GM18505 (cell line): ENCODE measurements around the gene NAALADL2.
"Not testable (repeated sequence)": the region's sequence is repeated elsewhere in the genome, so short reads cannot be mapped to it uniquely, and the experiment has no call there.

ENCODE experiments used
- ATAC-seq: cut with Tn5 transposase; IDR thresholded peaks from one replicate; pipeline ENCODE4 v1.9.1; 2021; ENCODE audit not compliant: unreplicated experiment
- POLR2A ChIP-seq: IDR thresholded peaks from 4 replicates; pipeline ENCODE4 v1.6.1; 2011; ENCODE audit warnings: borderline replicate concordance; ENCODE audit not compliant: insufficient read depth, insufficient read length; ENCODE audit errors: extremely low read depth

The NAALADL2 gene

DNA sequence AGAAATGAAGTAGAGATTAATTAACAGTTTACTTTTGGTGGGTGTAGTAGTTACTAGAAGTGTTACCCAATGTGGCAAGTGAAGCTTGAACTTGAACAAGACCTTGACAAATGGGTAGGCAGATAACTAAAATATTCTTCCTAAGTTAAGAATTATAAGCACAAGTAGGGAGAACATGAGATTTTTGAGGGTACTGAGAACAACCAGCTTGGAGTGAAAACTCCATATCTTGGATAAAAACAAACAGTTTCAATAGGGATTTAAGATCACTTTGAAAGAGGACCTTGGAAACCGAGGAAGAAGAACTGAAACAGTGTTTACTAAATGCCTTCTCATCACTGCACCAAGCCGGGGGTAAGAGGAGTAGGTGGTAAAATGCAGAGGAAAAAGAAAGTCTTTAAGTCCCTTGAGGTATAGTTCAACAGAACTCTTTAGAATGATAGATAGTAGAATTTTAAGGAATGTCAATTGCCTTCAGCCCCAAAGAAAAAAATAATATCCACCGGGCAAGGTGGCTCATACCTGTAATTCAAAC is 496.7 kb downstream of the NAALADL2 start:
- no peak for TF ChIP-seq POLR2A
- peak; percentile 52 for ATAC-seq

DNA sequence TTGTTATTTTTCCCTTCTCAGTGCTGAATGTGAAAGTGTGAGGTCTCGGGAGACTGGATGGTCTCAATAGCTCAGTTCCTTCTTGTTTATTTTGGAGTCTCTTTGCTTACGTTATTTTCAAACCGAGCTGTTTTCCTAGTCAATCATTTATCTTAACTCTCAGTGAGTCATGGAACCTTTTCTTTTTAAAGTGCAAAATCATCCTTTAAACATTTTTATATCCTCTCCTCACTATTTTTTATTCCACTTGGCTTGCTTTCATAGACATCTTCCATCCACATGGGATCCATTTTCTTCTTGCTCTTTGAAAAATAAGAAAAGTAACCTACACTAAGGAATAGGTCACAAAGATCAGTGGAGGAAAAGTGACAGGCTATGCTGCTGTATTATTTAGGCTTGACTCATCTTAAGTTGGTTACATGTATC is 497.8 kb downstream of the NAALADL2 start:
- no peak for ATAC-seq
- TF ChIP-seq POLR2A = no peak

DNA sequence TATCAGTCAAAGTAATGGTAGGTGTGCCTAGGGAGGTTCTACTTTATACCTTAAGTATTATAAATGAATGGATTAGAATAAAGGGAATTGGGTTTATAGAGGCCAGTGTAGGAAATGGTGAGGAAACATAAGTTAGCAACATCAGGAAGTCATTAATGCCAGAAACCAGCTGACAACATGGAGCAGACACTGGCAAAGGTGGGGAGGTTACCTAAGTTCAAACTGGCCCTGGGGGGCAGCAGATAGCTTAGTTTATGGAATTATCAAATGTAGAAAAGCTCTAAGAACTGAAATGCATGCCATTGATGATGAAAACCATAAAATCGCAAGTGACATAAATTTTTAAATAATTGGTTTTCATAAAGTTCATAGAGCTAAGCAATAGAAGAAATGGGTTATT is 498.6 kb downstream of the NAALADL2 start:
- TF ChIP-seq POLR2A = no peak
- no peak for ATAC-seq

DNA sequence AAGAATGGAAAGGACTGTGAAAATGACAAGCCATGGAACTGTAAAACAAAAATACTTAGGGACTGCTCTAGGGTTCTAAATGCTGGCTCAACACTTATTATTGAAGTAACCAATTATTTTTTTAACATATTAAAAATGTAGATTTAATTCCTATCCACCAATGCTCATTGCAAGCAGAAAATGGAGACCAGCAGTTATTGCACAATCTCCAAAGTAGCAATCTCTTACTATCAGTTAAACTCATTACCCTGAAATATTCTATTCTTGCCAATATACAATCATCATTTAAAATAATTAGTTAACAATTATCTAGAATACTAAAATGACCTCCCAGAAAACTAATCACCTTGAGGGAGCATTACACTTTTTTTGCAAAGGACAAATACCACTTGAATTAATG is 499.8 kb downstream of the NAALADL2 start:
- no peak for TF ChIP-seq POLR2A
- no peak for ATAC-seq

DNA sequence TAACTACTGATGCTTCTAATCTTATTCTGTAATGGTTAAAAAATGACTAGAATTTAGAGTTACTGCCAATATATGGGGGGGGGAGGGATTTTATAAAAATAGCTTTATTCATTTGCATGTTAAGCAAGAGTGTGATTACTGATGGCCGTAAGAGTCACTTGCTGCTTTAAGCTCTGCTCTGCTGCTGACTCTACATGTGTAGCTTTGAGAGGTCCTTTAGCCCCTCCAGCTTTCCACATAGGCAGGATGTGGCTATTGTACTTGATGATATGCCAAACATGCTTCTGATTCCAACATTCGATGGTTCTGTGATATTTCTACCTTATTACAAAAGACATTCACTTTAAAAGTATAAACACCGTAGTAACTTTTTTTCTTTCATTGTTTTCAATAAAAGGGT is 511.3 kb downstream of the NAALADL2 start:
- ATAC-seq = not testable (repeated sequence)

DNA sequence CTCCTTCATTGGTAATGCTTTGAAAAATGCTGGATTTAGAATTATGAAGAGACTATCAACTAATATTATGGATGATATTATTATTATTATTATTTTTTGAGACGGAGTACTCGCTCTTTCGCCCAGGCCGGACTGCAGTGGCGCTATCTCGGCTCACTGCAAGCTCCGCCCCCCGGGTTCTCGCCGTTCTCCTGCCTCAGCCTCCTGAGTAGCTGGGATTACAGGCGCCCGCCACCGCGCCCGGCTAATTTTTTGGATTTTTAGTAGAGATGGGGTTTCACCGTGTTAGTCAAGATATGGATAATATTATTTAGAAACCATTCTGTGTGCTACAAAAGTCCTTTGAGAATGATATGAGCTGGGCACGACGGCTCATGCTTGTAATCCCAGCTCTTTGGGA is 512.1 kb downstream of the NAALADL2 start:
- not testable (repeated sequence) for ATAC-seq

DNA sequence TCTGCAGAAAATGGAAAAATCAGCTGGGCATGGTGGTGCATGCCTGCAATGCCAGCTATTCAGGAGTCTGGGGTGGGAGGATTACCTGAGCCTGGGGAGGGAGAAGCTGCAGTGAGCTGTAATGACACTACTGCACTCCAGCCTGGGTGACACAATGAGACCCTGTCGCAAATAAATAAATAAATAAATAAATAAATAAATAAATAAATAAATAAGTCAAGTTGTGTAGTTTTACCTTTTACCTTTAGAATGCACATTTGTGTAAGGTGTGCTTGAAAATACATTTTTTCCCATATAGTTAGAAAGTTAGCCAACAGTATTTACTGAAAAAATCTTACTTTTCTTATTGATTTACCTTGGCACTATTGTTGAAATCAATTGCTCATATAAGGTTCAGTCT is 515.6 kb downstream of the NAALADL2 start:
- no peak for TF ChIP-seq POLR2A
- no peak for ATAC-seq

DNA sequence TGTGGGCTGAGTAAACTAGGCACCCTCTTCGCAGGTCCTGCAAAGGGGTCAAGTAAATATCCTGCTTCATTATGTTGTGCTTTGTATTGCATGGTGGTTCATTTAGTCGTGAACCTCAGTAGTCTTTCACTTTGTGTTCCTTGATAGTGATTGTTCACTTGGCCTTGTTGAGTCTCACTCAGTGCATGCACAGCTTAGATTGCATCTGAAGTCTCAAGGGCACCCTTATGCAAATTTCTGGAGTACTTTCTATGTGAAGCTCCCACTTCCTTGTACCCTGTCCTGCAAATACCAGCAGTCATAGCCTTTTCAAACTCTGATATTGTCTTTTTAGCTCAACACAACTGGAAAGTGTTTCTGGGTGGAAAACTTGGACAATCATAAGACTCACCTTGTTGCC is 519.2 kb downstream of the NAALADL2 start:
- ATAC-seq = peak; percentile 93
- TF ChIP-seq POLR2A = no peak

DNA sequence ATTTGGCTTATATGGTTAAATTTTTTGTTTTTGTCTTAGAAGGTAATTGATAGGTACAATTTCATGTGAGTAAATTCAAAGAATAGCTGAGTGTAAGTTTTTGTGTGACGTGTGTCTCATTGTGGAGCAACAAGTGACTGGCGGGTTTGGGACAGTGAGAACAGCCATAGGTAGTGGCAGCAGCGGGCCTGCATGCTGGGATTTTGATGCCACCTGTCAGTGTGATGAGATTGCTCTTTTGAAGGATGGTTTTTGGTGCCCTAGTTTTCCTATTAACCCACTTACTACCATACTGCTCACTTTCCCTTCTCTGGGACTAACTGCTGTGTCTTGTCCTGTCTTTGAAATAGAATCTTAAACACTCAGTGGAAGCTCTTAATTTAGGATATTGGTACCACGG is 522.6 kb downstream of the NAALADL2 start:
- no peak for TF ChIP-seq POLR2A
- no peak for ATAC-seq

DNA sequence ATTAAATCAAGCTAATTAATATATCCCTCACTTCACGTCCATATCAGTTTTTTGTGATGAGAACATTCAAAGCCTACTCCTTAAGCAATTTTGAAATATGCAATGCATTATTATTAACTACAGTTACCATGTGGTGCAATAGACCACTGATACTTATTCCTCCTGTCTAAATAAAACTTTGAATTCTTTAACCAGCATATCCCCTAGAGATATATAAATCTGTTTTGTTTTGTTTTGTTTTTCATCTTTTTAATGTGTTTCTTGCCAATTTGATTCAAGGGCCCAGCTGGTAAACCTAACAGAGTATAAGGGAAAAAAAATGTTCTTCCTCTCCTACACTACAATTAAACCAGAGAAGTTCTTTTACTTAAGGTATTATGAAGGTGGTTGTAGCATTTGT is 524.2 kb downstream of the NAALADL2 start:
- TF ChIP-seq POLR2A = no peak
- no peak for ATAC-seq

DNA sequence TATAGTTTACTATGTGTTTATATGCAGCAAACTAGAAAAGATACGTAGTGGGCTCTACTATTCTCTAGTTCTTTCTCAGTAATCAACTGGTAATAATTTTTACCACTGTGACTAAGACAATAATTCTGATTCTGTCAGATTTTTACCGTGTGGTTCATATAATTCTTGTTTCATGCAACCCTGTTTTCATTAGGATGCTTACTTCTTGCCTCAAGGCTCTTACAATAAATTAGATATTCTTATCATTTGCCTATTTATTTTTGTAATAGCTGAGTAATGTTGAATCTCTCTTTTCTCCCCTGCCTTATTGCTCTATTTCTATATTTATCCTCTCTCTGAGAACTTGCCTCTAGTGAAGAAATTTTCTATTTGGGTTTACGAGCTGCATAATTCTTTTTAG is 524.7 kb downstream of the NAALADL2 start:
- no peak for ATAC-seq
- TF ChIP-seq POLR2A = no peak

DNA sequence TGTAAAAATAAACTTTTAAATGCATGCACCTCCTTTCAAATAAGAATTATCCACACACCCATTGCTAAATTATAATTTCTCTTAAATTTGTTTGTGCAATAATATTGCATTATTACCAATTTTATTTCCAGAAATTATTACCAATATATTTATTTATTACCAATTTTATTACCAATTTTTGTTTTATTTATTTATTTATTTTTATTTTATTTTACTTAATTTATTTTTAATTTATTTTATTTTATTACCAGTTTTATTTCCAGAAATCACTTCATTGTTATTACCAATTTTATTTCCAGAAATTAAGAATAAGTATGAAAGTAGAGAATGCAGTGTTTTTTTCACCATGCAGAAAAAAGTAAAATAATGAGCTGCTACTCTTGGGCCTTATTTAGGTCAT is 525.4 kb downstream of the NAALADL2 start:
- ATAC-seq = no peak
- TF ChIP-seq POLR2A = no peak

DNA sequence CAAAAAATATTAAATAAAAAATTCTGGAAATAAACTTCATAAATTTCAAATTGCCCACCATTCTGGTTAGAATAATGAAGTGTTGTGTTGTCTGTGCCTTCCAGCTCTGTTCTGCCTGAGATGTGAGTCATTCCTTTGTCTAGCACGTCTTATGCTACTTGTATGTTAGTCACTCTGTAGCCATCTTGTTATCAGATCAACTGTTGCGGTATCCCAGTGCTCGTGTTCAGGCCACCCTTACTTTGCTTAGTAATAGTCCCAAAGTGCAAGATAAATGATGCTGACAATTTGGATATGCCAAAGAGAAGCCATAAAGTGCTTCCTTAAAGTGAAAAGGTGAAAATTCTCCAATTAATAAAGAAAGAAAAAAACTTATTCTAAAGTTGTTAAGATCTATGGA is 527.5 kb downstream of the NAALADL2 start:
- no peak for ATAC-seq
- no peak for TF ChIP-seq POLR2A

DNA sequence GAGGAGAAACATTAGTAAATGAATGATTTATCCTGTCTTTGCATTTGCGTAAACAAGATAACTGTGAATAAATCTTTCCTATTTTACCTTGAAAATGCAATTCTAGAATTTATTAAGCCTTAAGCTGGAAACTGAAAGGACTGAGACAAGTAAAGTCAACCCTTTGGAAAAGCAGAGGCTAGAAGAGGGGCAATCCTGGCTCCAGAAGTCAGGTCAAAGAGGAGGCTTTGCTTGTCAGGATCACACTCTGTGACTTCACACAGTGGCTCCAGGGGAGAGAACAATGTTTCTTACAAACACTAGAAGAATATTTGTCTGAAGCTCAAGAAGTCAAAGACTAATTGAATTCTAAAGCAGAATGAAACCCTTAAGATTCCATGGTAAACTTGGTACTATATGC is 530.4 kb downstream of the NAALADL2 start:
- ATAC-seq = no peak

DNA sequence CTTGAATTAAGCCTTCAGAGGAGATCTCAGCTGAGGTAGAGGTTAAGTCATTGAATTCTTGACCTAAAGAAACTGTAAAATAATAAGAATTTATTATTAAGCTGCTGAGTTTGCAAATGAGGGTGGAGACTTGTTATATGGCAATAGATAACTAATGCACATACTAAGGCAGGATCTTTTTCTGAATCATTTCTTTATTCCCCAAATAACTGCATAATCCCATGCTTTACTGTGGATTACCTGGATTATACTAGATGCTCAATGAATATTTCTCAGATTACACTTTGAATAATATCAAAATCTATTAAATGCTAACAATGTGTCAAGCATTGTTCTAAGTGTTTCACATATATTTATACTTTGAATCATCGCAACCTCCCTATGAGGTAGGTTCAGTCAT is 532.5 kb downstream of the NAALADL2 start:
- no peak for ATAC-seq
- no peak for TF ChIP-seq POLR2A

More for the DNA sequence above, 530.4 kb downstream of the NAALADL2 start:
- TF ChIP-seq POLR2A = no peak
